DMS 273 treated with DMSO at 0.1 percent for 48 hours (cell line): ENCODE measurements around the gene IL2RA.
"Not testable (repeated sequence)": the region's sequence is repeated elsewhere in the genome, so short reads cannot be mapped to it uniquely, and the experiment has no call there.

ENCODE experiments used
- DNase-seq: peaks from one replicate; lab custom pipeline; 2025; lab: John Stamatoyannopoulos, UW

The IL2RA gene

GRCh38 chr10:5983774-5984173 is 78.4 kb downstream of the IL2RA start:
- DNase-seq = no peak

GRCh38 chr10:5981529-5981928 is 80.6 kb downstream of the IL2RA start:
- no peak for DNase-seq

GRCh38 chr10:5978230-5978489 is 84.0 kb downstream of the IL2RA start:
- no peak for DNase-seq

- no peak for DNase-seq
Observed at GRCh38 chr10:5977471-5978229, 84.5 kb downstream of the IL2RA start, which contains the start of gene IL15RA. Gene IL15RA, minus strand, starts transcription at chr10:5977543. Its CDS starts 51 bp downstream, at chr10:5977492.

- DNase-seq = no peak
Observed at GRCh38 chr10:5976512-5977470, 85.4 kb downstream of the IL2RA start.

- DNase-seq = no peak
Observed at GRCh38 chr10:5975641-5976473, 86.3 kb downstream of the IL2RA start.

- no peak for DNase-seq
Observed at GRCh38 chr10:5973069-5973468, 89.1 kb downstream of the IL2RA start.

GRCh38 chr10:5971886-5972285 is 90.3 kb downstream of the IL2RA start:
- DNase-seq = no peak

GRCh38 chr10:5971315-5971832 is 90.8 kb downstream of the IL2RA start:
- no peak for DNase-seq

GRCh38 chr10:5970527-5970926 is 91.6 kb downstream of the IL2RA start:
- DNase-seq = no peak

- DNase-seq = no peak
Observed at GRCh38 chr10:5970066-5970465, 92.1 kb downstream of the IL2RA start.

- no peak for DNase-seq
Observed at GRCh38 chr10:5968681-5969453, 93.3 kb downstream of the IL2RA start.

GRCh38 chr10:5968037-5968680 is 94.0 kb downstream of the IL2RA start:
- DNase-seq = no peak

GRCh38 chr10:5965266-5965665 is 96.9 kb downstream of the IL2RA start:
- no peak for DNase-seq

- no peak for DNase-seq
Observed at GRCh38 chr10:5964736-5965135, 97.4 kb downstream of the IL2RA start.

GRCh38 chr10:5963591-5963990 is 98.6 kb downstream of the IL2RA start:
- DNase-seq = no peak

- no peak for DNase-seq
Observed at GRCh38 chr10:5963071-5963470, 99.1 kb downstream of the IL2RA start.

- DNase-seq = not testable (repeated sequence)
Observed at GRCh38 chr10:5962358-5962940, 99.7 kb downstream of the IL2RA start.

- DNase-seq = no peak
Observed at GRCh38 chr10:5961405-5962100, 100.6 kb downstream of the IL2RA start.

GRCh38 chr10:5960973-5961275 is 101.2 kb downstream of the IL2RA start:
- not testable (repeated sequence) for DNase-seq
